Thyroid gland (tissue), 4 donors: ENCODE results near the gene ZBED4. TPM values are rescaled to one million over a fixed set of nuclear protein-coding genes. Genes with fewer than 3 reads are reported as not detected.

Source experiments
- DNase-seq, 2 donors: peaks; one replicate each; pipeline ENCODE4 v3.0.0-alpha.2; 2019
- H3K27ac ChIP-seq, 3 donors: fragments of 200-600 bp; sonication (generic); 1 replicate in 2 of 3; 2 replicates in 1 of 3; pipeline ENCODE4 v1.5.1; 2016 to 2019; ENCODE audit warnings: mild to moderate bottlenecking in 1 of 3, moderate library complexity in 1 of 3
- H3K27me3 ChIP-seq: fragments of 200-600 bp; sonication (generic); one replicate; pipeline ENCODE4 v1.5.1; 2019
- H3K36me3 ChIP-seq, 2 donors: fragments of 200-600 bp; sonication (generic); one replicate each; pipeline ENCODE4 v1.5.1; 2016 to 2019
- H3K4me1 ChIP-seq, 2 donors: fragments of 200-600 bp; sonication (generic); one replicate each; pipeline ENCODE4 v1.5.1; 2017 to 2019
- H3K4me3 ChIP-seq, 3 donors: fragments of 200-600 bp; sonication (generic); replicated peaks in 1 of 3; 1 replicate in 2 of 3; 2 replicates in 1 of 3; pipeline ENCODE4 v1.5.1; 2016; ENCODE audit warnings: mild to moderate bottlenecking in 1 of 3
- H3K9me3 ChIP-seq: fragments of 200-600 bp; sonication (generic); one replicate; pipeline ENCODE4 v1.5.1; 2017
- POLR2A ChIP-seq, 2 donors: fragments of 450-650 bp; IDR thresholded peaks; one replicate each; pipeline ENCODE4 v1.6.1; 2017; ENCODE audit warnings: antibody characterized with exemption in 2 of 2, mild to moderate bottlenecking in 2 of 2, moderate library complexity in 1 of 2
- WGBS, 2 donors: methylation state at CpG; one replicate each; pipeline ENCODE4 v1.1.5; 2017; 5-methylcytosine and 5-hydroxymethylcytosine counted together
- intact Hi-C: fragments of 100-400 bp; cut with DNase I; formaldehyde crosslinking; loops from one replicate; pipeline ENCODE4 v1.15.1; 2023
- total RNA-seq, 4 donors: library from RNA; depleted of rRNA; stranded (reverse); fragments of >200 nt; gene quantifications; one replicate each; pipeline ENCODE4 v1.2.3, GENCODE V29; 2016
- TF ChIP-seq, protein P1 (sequence below), 6 experiments: fragments of 200-600 bp in 3 of 6; fragments of 450-650 bp in 3 of 6; sonication (generic) in 3 of 6; IDR thresholded peaks; one replicate each; pipeline ENCODE4 v1.5.1; 2016 to 2019; ENCODE audit warnings: antibody characterized with exemption in 6 of 6, mild to moderate bottlenecking in 2 of 6, inconsistent platforms in 1 of 6, moderate library complexity in 1 of 6

The ZBED4 gene
- total RNA-seq, 4 donors from 2014 or later: 9.4 to 15.8 (median 10.1) TPM

GRCh38 chr22:49871482-49871881 is 17.8 kb downstream of the ZBED4 start:
- no peaks in the 10 kb centered on the region for H3K27me3 ChIP-seq
- TF ChIP-seq, protein P1, sequence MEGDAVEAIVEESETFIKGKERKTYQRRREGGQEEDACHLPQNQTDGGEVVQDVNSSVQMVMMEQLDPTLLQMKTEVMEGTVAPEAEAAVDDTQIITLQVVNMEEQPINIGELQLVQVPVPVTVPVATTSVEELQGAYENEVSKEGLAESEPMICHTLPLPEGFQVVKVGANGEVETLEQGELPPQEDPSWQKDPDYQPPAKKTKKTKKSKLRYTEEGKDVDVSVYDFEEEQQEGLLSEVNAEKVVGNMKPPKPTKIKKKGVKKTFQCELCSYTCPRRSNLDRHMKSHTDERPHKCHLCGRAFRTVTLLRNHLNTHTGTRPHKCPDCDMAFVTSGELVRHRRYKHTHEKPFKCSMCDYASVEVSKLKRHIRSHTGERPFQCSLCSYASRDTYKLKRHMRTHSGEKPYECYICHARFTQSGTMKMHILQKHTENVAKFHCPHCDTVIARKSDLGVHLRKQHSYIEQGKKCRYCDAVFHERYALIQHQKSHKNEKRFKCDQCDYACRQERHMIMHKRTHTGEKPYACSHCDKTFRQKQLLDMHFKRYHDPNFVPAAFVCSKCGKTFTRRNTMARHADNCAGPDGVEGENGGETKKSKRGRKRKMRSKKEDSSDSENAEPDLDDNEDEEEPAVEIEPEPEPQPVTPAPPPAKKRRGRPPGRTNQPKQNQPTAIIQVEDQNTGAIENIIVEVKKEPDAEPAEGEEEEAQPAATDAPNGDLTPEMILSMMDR (IDR thresholded peaks at IDR 0.05): no peak
- no peak for TF ChIP-seq POLR2A (IDR thresholded peaks at IDR 0.05)
- H3K36me3 ChIP-seq: no peaks in the 10 kb centered on the region
- no peaks in the 10 kb centered on the region for H3K4me1 ChIP-seq
- WGBS, 2 donors: 88 to 95% methylated on average over 4 of the region's 4 CpGs
- no peak overlapping the region for H3K4me3 ChIP-seq
- H3K9me3 ChIP-seq: no peaks in the 10 kb centered on the region
- no peak for DNase-seq
- no peak overlapping the region for H3K27ac ChIP-seq
- intact Hi-C loops: no loop called here

DNA sequence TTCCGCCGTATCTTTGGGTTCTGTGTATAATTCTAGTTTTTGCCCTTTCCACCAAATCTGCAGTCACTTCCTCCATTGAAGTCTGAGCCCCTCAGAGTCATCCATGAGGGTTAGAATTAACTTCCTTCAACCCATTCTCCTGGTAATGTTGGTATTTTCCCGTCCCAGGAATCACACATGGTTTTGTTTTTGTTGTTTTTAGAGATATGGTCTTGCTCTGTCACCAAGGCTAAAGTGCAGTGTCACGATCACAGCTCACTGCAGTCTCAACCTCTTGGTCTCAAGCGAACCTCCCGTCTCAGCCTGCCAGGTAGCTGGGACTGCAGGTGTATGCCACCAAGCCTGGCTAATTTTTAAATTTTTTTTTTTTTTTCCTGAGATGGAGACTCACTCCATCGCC is 18.7 kb downstream of the ZBED4 start:
- Histone ChIP-seq H3K27me3 (no peaks in the 10 kb centered on the region), H3K9me3 (no peaks in the 10 kb centered on the region), H3K4me1 (no peaks in the 10 kb centered on the region), H3K27ac (no peak overlapping the region), H3K4me3 (no peak overlapping the region), H3K36me3 (no peaks in the 10 kb centered on the region)
- WGBS, 2 donors: 91 to 95% methylated on average over 7 of the region's 7 CpGs
- TF ChIP-seq, protein P1 (IDR thresholded peaks at IDR 0.05): no peak
- no peak for TF ChIP-seq POLR2A (IDR thresholded peaks at IDR 0.05)
- intact Hi-C loops: no loop called here
- no peak for DNase-seq

GRCh38 chr22:49873228-49873940 is 19.7 kb downstream of the ZBED4 start:
- Histone ChIP-seq H3K4me1 (no peaks in the 10 kb centered on the region), H3K27ac (no peak overlapping the region), H3K9me3 (no peaks in the 10 kb centered on the region), H3K4me3 (no peak overlapping the region), H3K36me3 (no peaks in the 10 kb centered on the region), H3K27me3 (no peaks in the 10 kb centered on the region)
- intact Hi-C loops: no loop called here
- TF ChIP-seq, protein P1 (IDR thresholded peaks at IDR 0.05): no peak
- TF ChIP-seq POLR2A (IDR thresholded peaks at IDR 0.05): no peak
- 92 to 93% methylated on average over 15 to 16 of the region's 16 CpGs for WGBS, 2 donors
- DNase-seq: no peak

- no peak overlapping the region for H3K4me3 ChIP-seq
- H3K4me1 ChIP-seq: peaks cover 6 to 8% of the 10 kb centered on the region in 2 donors
- TF ChIP-seq POLR2A (IDR thresholded peaks at IDR 0.05): no peak
- TF ChIP-seq, protein P1 (IDR thresholded peaks at IDR 0.05): no peak
- H3K27ac ChIP-seq: no peak overlapping the region
- H3K27me3 ChIP-seq: no peaks in the 10 kb centered on the region
- H3K36me3 ChIP-seq: no peaks in the 10 kb centered on the region
- intact Hi-C loops: no loop called here
- H3K9me3 ChIP-seq: no peaks in the 10 kb centered on the region
- WGBS, 2 donors: 98 to 99% methylated on average over 7 of the region's 7 CpGs
- no peak for DNase-seq
Observed at GRCh38 chr22:49877642-49878041, 24.0 kb downstream of the ZBED4 start.

DNA sequence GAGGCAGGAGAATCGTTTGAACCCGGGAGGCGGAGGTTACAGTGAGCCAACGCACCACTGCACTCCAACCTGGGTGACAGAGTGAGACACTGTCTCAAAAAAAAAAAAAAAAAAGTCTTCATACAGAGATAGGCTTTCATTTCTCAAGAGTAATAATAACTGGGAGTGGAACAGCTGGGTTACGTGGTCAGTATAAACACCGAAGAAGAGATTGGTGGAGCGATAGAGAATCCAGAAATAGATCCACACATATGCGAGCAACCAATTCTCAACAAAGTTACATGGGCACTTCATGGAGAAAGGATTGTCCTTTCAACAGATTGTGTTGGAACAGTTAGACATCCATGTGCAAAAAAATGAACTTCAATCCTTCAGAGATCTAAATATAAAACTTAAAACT is 24.6 kb downstream of the ZBED4 start:
- TF ChIP-seq, protein P1 (IDR thresholded peaks at IDR 0.05): no peak
- TF ChIP-seq POLR2A (IDR thresholded peaks at IDR 0.05): no peak
- intact Hi-C loops: no loop called here
- Histone ChIP-seq H3K4me3 (no peak overlapping the region), H3K27ac (no peak overlapping the region), H3K9me3 (no peaks in the 10 kb centered on the region), H3K4me1 (peaks cover 6 to 8% of the 10 kb centered on the region in 2 donors), H3K27me3 (no peaks in the 10 kb centered on the region), H3K36me3 (no peaks in the 10 kb centered on the region)
- DNase-seq: no peak
- WGBS, 2 donors: 94 to 96% methylated on average over 8 of the region's 8 CpGs
